Measurements from ENCODE around the gene TOGARAM2.

The TOGARAM2 gene

GRCh38 chr2:28982381-28982950 is 1.4 kb downstream of the TOGARAM2 start:
- no peak for TF ChIP-seq CTCF (IDR thresholded peaks at IDR 0.05; ENCODE audit: poor library complexity, severe bottlenecking)
- Histone ChIP-seq H3K27me3 (ENCODE audit: insufficient read depth, poor library complexity, severe bottlenecking) (no peaks in the 10 kb centered on the region), H3K4me3 (ENCODE audit: severe bottlenecking) (no peak overlapping the region), H3K36me3 (ENCODE audit: low read depth) (no peaks in the 10 kb centered on the region), H3K4me1 (ENCODE audit: insufficient read depth, poor library complexity, severe bottlenecking) (no peaks in the 10 kb centered on the region), H3K9me3 (ENCODE audit: severe bottlenecking) (no peaks in the 10 kb centered on the region), H3K27ac (ENCODE audit: poor library complexity, severe bottlenecking) (no peak overlapping the region)
- DNase-seq (ENCODE audit: low spot score), result no peak
- no peak for ATAC-seq (ENCODE audit: low read depth)

GRCh38 chr2:28986429-28986828 is 5.3 kb downstream of the TOGARAM2 start:
- Histone ChIP-seq H3K4me3 (ENCODE audit: severe bottlenecking) (no peak overlapping the region), H3K27ac (ENCODE audit: poor library complexity, severe bottlenecking) (no peak overlapping the region), H3K4me1 (ENCODE audit: insufficient read depth, poor library complexity, severe bottlenecking) (no peaks in the 10 kb centered on the region), H3K36me3 (ENCODE audit: low read depth) (no peaks in the 10 kb centered on the region), H3K9me3 (ENCODE audit: severe bottlenecking) (no peaks in the 10 kb centered on the region), H3K27me3 (ENCODE audit: insufficient read depth, poor library complexity, severe bottlenecking) (no peaks in the 10 kb centered on the region)
- TF ChIP-seq CTCF (IDR thresholded peaks at IDR 0.05; ENCODE audit: poor library complexity, severe bottlenecking), result no peak
- ATAC-seq (ENCODE audit: low read depth), result no peak
- DNase-seq (ENCODE audit: low spot score), result peak; percentile 25

- Histone ChIP-seq H3K4me3 (ENCODE audit: severe bottlenecking) (no peak overlapping the region), H3K4me1 (ENCODE audit: insufficient read depth, poor library complexity, severe bottlenecking) (peaks cover 8% of the 10 kb centered on the region), H3K27me3 (ENCODE audit: insufficient read depth, poor library complexity, severe bottlenecking) (no peaks in the 10 kb centered on the region), H3K27ac (ENCODE audit: poor library complexity, severe bottlenecking) (no peak overlapping the region), H3K9me3 (ENCODE audit: severe bottlenecking) (no peaks in the 10 kb centered on the region), H3K36me3 (ENCODE audit: low read depth) (no peaks in the 10 kb centered on the region)
- peak; percentile 23 for DNase-seq (ENCODE audit: low spot score)
- TF ChIP-seq CTCF (IDR thresholded peaks at IDR 0.05; ENCODE audit: poor library complexity, severe bottlenecking), result no peak
- no peak for ATAC-seq (ENCODE audit: low read depth)
Observed at GRCh38 chr2:28989973-28990372, 8.9 kb downstream of the TOGARAM2 start.

- Histone ChIP-seq H3K4me1 (ENCODE audit: insufficient read depth, poor library complexity, severe bottlenecking) (peaks cover 8% of the 10 kb centered on the region), H3K9me3 (ENCODE audit: severe bottlenecking) (no peaks in the 10 kb centered on the region), H3K4me3 (ENCODE audit: severe bottlenecking) (no peak overlapping the region), H3K27me3 (ENCODE audit: insufficient read depth, poor library complexity, severe bottlenecking) (no peaks in the 10 kb centered on the region), H3K36me3 (ENCODE audit: low read depth) (no peaks in the 10 kb centered on the region), H3K27ac (ENCODE audit: poor library complexity, severe bottlenecking) (no peak overlapping the region)
- TF ChIP-seq CTCF (IDR thresholded peaks at IDR 0.05; ENCODE audit: poor library complexity, severe bottlenecking), result no peak
- ATAC-seq (ENCODE audit: low read depth) (no peak), DNase-seq (ENCODE audit: low spot score) (peak; percentile 30)
Observed at GRCh38 chr2:28990445-28990844, 9.3 kb downstream of the TOGARAM2 start.

- Histone ChIP-seq H3K4me1 (ENCODE audit: insufficient read depth, poor library complexity, severe bottlenecking) (peaks cover 8% of the 10 kb centered on the region), H3K36me3 (ENCODE audit: low read depth) (no peaks in the 10 kb centered on the region), H3K9me3 (ENCODE audit: severe bottlenecking) (no peaks in the 10 kb centered on the region), H3K27me3 (ENCODE audit: insufficient read depth, poor library complexity, severe bottlenecking) (no peaks in the 10 kb centered on the region), H3K27ac (ENCODE audit: poor library complexity, severe bottlenecking) (no peak overlapping the region), H3K4me3 (ENCODE audit: severe bottlenecking) (no peak overlapping the region)
- ATAC-seq (ENCODE audit: low read depth) (no peak), DNase-seq (ENCODE audit: low spot score) (no peak)
- no peak for TF ChIP-seq CTCF (IDR thresholded peaks at IDR 0.05; ENCODE audit: poor library complexity, severe bottlenecking)
Observed at GRCh38 chr2:28991021-28991420, 9.9 kb downstream of the TOGARAM2 start.
